ENCODE measurements around the gene ADAP1. TPM values are rescaled to one million over a fixed set of nuclear protein-coding genes. Genes with fewer than 3 reads are reported as not detected.

ADAP1 gene
- total and polyA plus RNA-seq, 4 donors: 30.8 to 116 (median 79.0) TPM

- no peaks in the 10 kb centered on the region for H3K27me3 ChIP-seq (ENCODE audit: control insufficient read depth, insufficient read depth, low read length)
- H3K4me3 ChIP-seq (ENCODE audit: low read depth, low read length): no peak overlapping the region
- 94% methylated on average over 16 of the region's 16 CpGs for WGBS (ENCODE audit: insufficient coverage)
- H3K4me1 ChIP-seq (ENCODE audit: control insufficient read depth, insufficient read depth, low read length): peaks cover 20% of the 10 kb centered on the region
- DNase-seq (ENCODE audit: low read depth in 4 of 6, low spot score in 6 of 6): no peak
- H3K36me3 ChIP-seq (ENCODE audit: control insufficient read depth, insufficient read depth, low read length): peaks cover 85% of the 10 kb centered on the region
- H3K27ac ChIP-seq (ENCODE audit: low read depth, low read length): no peak overlapping the region
- no peaks in the 10 kb centered on the region for H3K9me3 ChIP-seq (ENCODE audit: control insufficient read depth, insufficient read depth, low read length)
These were observed 54.7 kb downstream of the ADAP1 start for GRCh38 chr7:899806-900205.

- 74% methylated on average over 54 of the region's 54 CpGs for WGBS (ENCODE audit: insufficient coverage)
- no peaks in the 10 kb centered on the region for H3K9me3 ChIP-seq (ENCODE audit: control insufficient read depth, insufficient read depth, low read length)
- H3K27me3 ChIP-seq (ENCODE audit: control insufficient read depth, insufficient read depth, low read length): no peaks in the 10 kb centered on the region
- DNase-seq (ENCODE audit: low read depth in 4 of 6, low spot score in 6 of 6): no peak
- H3K27ac ChIP-seq (ENCODE audit: low read depth, low read length): no peak overlapping the region
- peaks cover 85% of the 10 kb centered on the region for H3K36me3 ChIP-seq (ENCODE audit: control insufficient read depth, insufficient read depth, low read length)
- H3K4me1 ChIP-seq (ENCODE audit: control insufficient read depth, insufficient read depth, low read length): peaks cover 20% of the 10 kb centered on the region
- no peak overlapping the region for H3K4me3 ChIP-seq (ENCODE audit: low read depth, low read length)
These were observed 55.4 kb downstream of the ADAP1 start for GRCh38 chr7:898855-899681.

GRCh38 chr7:898460-898854 is 56.0 kb downstream of the ADAP1 start:
- WGBS (ENCODE audit: insufficient coverage): 91% methylated on average over 18 of the region's 18 CpGs
- no peaks in the 10 kb centered on the region for H3K27me3 ChIP-seq (ENCODE audit: control insufficient read depth, insufficient read depth, low read length)
- no peak overlapping the region for H3K4me3 ChIP-seq (ENCODE audit: low read depth, low read length)
- H3K36me3 ChIP-seq (ENCODE audit: control insufficient read depth, insufficient read depth, low read length): peaks cover 85% of the 10 kb centered on the region
- no peak overlapping the region for H3K27ac ChIP-seq (ENCODE audit: low read depth, low read length)
- H3K4me1 ChIP-seq (ENCODE audit: control insufficient read depth, insufficient read depth, low read length): peaks cover 20% of the 10 kb centered on the region
- H3K9me3 ChIP-seq (ENCODE audit: control insufficient read depth, insufficient read depth, low read length): no peaks in the 10 kb centered on the region
- no peak for DNase-seq (ENCODE audit: low read depth in 4 of 6, low spot score in 6 of 6)

- 66% methylated on average over 23 of the region's 27 CpGs for WGBS (ENCODE audit: insufficient coverage)
- H3K4me3 ChIP-seq (ENCODE audit: low read depth, low read length): no peak overlapping the region
- H3K9me3 ChIP-seq (ENCODE audit: control insufficient read depth, insufficient read depth, low read length): no peaks in the 10 kb centered on the region
- H3K4me1 ChIP-seq (ENCODE audit: control insufficient read depth, insufficient read depth, low read length): peaks cover 20% of the 10 kb centered on the region
- no peaks in the 10 kb centered on the region for H3K27me3 ChIP-seq (ENCODE audit: control insufficient read depth, insufficient read depth, low read length)
- DNase-seq (ENCODE audit: low read depth in 4 of 6, low spot score in 6 of 6): peak in 1 of 6 donors; percentile 30
- peaks cover 85% of the 10 kb centered on the region for H3K36me3 ChIP-seq (ENCODE audit: control insufficient read depth, insufficient read depth, low read length)
- no peak overlapping the region for H3K27ac ChIP-seq (ENCODE audit: low read depth, low read length)
These were observed 56.6 kb downstream of the ADAP1 start for GRCh38 chr7:897771-898376.

GRCh38 chr7:897086-897485 is 57.4 kb downstream of the ADAP1 start:
- H3K36me3 ChIP-seq (ENCODE audit: control insufficient read depth, insufficient read depth, low read length): peaks cover 91% of the 10 kb centered on the region
- H3K4me1 ChIP-seq (ENCODE audit: control insufficient read depth, insufficient read depth, low read length): peaks cover 20% of the 10 kb centered on the region
- no peak overlapping the region for H3K27ac ChIP-seq (ENCODE audit: low read depth, low read length)
- WGBS (ENCODE audit: insufficient coverage): 97% methylated on average over 11 of the region's 14 CpGs
- no peaks in the 10 kb centered on the region for H3K9me3 ChIP-seq (ENCODE audit: control insufficient read depth, insufficient read depth, low read length)
- no peaks in the 10 kb centered on the region for H3K27me3 ChIP-seq (ENCODE audit: control insufficient read depth, insufficient read depth, low read length)
- no peak for DNase-seq (ENCODE audit: low read depth in 4 of 6, low spot score in 6 of 6)
- no peak overlapping the region for H3K4me3 ChIP-seq (ENCODE audit: low read depth, low read length)

- Histone ChIP-seq H3K27me3 (ENCODE audit: control insufficient read depth, insufficient read depth, low read length) (no peaks in the 10 kb centered on the region), H3K36me3 (ENCODE audit: control insufficient read depth, insufficient read depth, low read length) (peaks cover 97% of the 10 kb centered on the region), H3K4me3 (ENCODE audit: low read depth, low read length) (no peak overlapping the region), H3K27ac (ENCODE audit: low read depth, low read length) (no peak overlapping the region), H3K4me1 (ENCODE audit: control insufficient read depth, insufficient read depth, low read length) (peaks cover 16% of the 10 kb centered on the region), H3K9me3 (ENCODE audit: control insufficient read depth, insufficient read depth, low read length) (no peaks in the 10 kb centered on the region)
- no peak for DNase-seq (ENCODE audit: low read depth in 4 of 6, low spot score in 6 of 6)
- WGBS (ENCODE audit: insufficient coverage): 90% methylated on average over 26 of the region's 42 CpGs
These were observed 58.0 kb downstream of the ADAP1 start for GRCh38 chr7:896346-897075.

GRCh38 chr7:895451-896052 is 58.9 kb downstream of the ADAP1 start:
- H3K9me3 ChIP-seq (ENCODE audit: control insufficient read depth, insufficient read depth, low read length): no peaks in the 10 kb centered on the region
- no peak overlapping the region for H3K27ac ChIP-seq (ENCODE audit: low read depth, low read length)
- no peaks in the 10 kb centered on the region for H3K27me3 ChIP-seq (ENCODE audit: control insufficient read depth, insufficient read depth, low read length)
- 93% methylated on average over 52 of the region's 52 CpGs for WGBS (ENCODE audit: insufficient coverage)
- DNase-seq (ENCODE audit: low read depth in 4 of 6, low spot score in 6 of 6): no peak
- no peak overlapping the region for H3K4me3 ChIP-seq (ENCODE audit: low read depth, low read length)
- peaks cover 98% of the 10 kb centered on the region for H3K36me3 ChIP-seq (ENCODE audit: control insufficient read depth, insufficient read depth, low read length)
- H3K4me1 ChIP-seq (ENCODE audit: control insufficient read depth, insufficient read depth, low read length): peaks cover 8% of the 10 kb centered on the region

GRCh38 chr7:894927-895450 is 59.5 kb downstream of the ADAP1 start:
- peaks cover 97% of the 10 kb centered on the region for H3K36me3 ChIP-seq (ENCODE audit: control insufficient read depth, insufficient read depth, low read length)
- H3K27me3 ChIP-seq (ENCODE audit: control insufficient read depth, insufficient read depth, low read length): no peaks in the 10 kb centered on the region
- H3K4me3 ChIP-seq (ENCODE audit: low read depth, low read length): no peak overlapping the region
- WGBS (ENCODE audit: insufficient coverage): 92% methylated on average over 20 of the region's 21 CpGs
- no peak for DNase-seq (ENCODE audit: low read depth in 4 of 6, low spot score in 6 of 6)
- no peak overlapping the region for H3K27ac ChIP-seq (ENCODE audit: low read depth, low read length)
- peaks cover 7% of the 10 kb centered on the region for H3K4me1 ChIP-seq (ENCODE audit: control insufficient read depth, insufficient read depth, low read length)
- H3K9me3 ChIP-seq (ENCODE audit: control insufficient read depth, insufficient read depth, low read length): no peaks in the 10 kb centered on the region

- Histone ChIP-seq H3K36me3 (ENCODE audit: control insufficient read depth, insufficient read depth, low read length) (peaks cover 94% of the 10 kb centered on the region), H3K9me3 (ENCODE audit: control insufficient read depth, insufficient read depth, low read length) (no peaks in the 10 kb centered on the region), H3K27me3 (ENCODE audit: control insufficient read depth, insufficient read depth, low read length) (no peaks in the 10 kb centered on the region), H3K4me1 (ENCODE audit: control insufficient read depth, insufficient read depth, low read length) (peaks cover 7% of the 10 kb centered on the region), H3K27ac (ENCODE audit: low read depth, low read length) (no peak overlapping the region), H3K4me3 (ENCODE audit: low read depth, low read length) (no peak overlapping the region)
- 91% methylated on average over 38 of the region's 40 CpGs for WGBS (ENCODE audit: insufficient coverage)
- no peak for DNase-seq (ENCODE audit: low read depth in 4 of 6, low spot score in 6 of 6)
These were observed 60.2 kb downstream of the ADAP1 start for GRCh38 chr7:894164-894867.
